Inflammatory macrophage treated with lipopolysaccharide for 1 hour (primary cell): ENCODE data around the gene HSPA8.

Experiments
- DNase-seq, 2 donors: peaks; one replicate each; pipeline ENCODE4 v3.0.0-alpha.2; 2020 to 2022

The HSPA8 gene

GRCh38 chr11:123046473-123047259 lies 15.3 kb downstream of the HSPA8 start:
- DNase-seq, result no peak

GRCh38 chr11:123045101-123045500 lies 16.8 kb downstream of the HSPA8 start:
- DNase-seq, result no peak

- DNase-seq, result no peak
These were observed 20.8 kb downstream of the HSPA8 start for GRCh38 chr11:123041185-123041584.

GRCh38 chr11:123040111-123040432 lies 21.9 kb downstream of the HSPA8 start:
- DNase-seq, result no peak

- DNase-seq, result no peak
These were observed 26.1 kb downstream of the HSPA8 start for GRCh38 chr11:123035831-123036230.

GRCh38 chr11:123034597-123034996 lies 27.3 kb downstream of the HSPA8 start:
- DNase-seq, result peak in 1 of 2 donors; percentile 52

GRCh38 chr11:123033895-123034294 lies 28.0 kb downstream of the HSPA8 start:
- no peak for DNase-seq

- DNase-seq, result no peak
These were observed 31.4 kb downstream of the HSPA8 start for GRCh38 chr11:123030517-123030916.

GRCh38 chr11:123020968-123021367 lies 41.0 kb downstream of the HSPA8 start:
- DNase-seq, result peak; percentile 68 to 87

GRCh38 chr11:123018702-123019101 lies 43.2 kb downstream of the HSPA8 start:
- no peak for DNase-seq

- DNase-seq, result no peak
These were observed 50.4 kb downstream of the HSPA8 start for GRCh38 chr11:123011510-123011909.
